WTC11 (cell line): ENCODE measurements around the gene FKBP7. TPM values are rescaled to one million over a fixed set of nuclear protein-coding genes. Genes with fewer than 3 reads are reported as not detected.

Experiments used
- ATAC-seq: fragments of 200-7000 bp; cut with Tn5 transposase; 2 replicates; pipeline ENCODE4 v1.10.0; 2021; ENCODE audit warnings: mild to moderate bottlenecking, moderate library complexity
- CTCF ChIA-PET: fragments of 300-600 bp; sonication (Branson Sonifier 250); formaldehyde crosslinking; loops from one replicate; lab custom pipeline; 2021; ENCODE audit warnings: antibody characterized with exemption; lab: Charles Lee
- POLR2A ChIA-PET: fragments of 350-600 bp; sonication (Branson Sonifier 250); formaldehyde crosslinking; loops from one replicate; lab custom pipeline; 2021; ENCODE audit warnings: antibody characterized with exemption; lab: Charles Lee
- DNase-seq: peaks from one replicate; pipeline ENCODE4 v3.0.0; 2021; ENCODE audit warnings: low spot score
- H3K27ac Mint-ChIP-seq: 2 replicates; pipeline ENCODE4 v1.8.0; 2021; ENCODE audit warnings: mixed read lengths
- H3K27me3 Mint-ChIP-seq: 2 replicates; pipeline ENCODE4 v1.8.0; 2021; ENCODE audit warnings: low read depth, mild to moderate bottlenecking, moderate library complexity, mixed read lengths
- H3K36me3 Mint-ChIP-seq: 2 replicates; pipeline ENCODE4 v1.8.0; 2021; ENCODE audit warnings: mixed read lengths
- H3K4me1 Mint-ChIP-seq: 2 replicates; pipeline ENCODE4 v1.8.0; 2022; ENCODE audit warnings: mixed read lengths
- H3K4me3 Mint-ChIP-seq: 2 replicates; pipeline ENCODE4 v1.8.0; 2021; ENCODE audit warnings: mild to moderate bottlenecking, moderate library complexity, mixed read lengths
- H3K9me3 Mint-ChIP-seq: 2 replicates; pipeline ENCODE4 v1.8.0; 2021; ENCODE audit warnings: mixed read lengths
- CBFB ChIP-seq: sonication (generic); formaldehyde crosslinking; IDR thresholded peaks from 2 replicates; pipeline ENCODE4 v1.8.1; 2022; ENCODE audit warnings: mild to moderate bottlenecking, low read depth, missing genetic modification reagents
- MYBL2 ChIP-seq: sonication (generic); formaldehyde crosslinking; IDR thresholded peaks from 2 replicates; pipeline ENCODE4 v1.8.1; 2023; ENCODE audit warnings: mild to moderate bottlenecking, moderate library complexity, missing genetic modification reagents
- NFE2L1 ChIP-seq: sonication (generic); formaldehyde crosslinking; IDR thresholded peaks from 2 replicates; pipeline ENCODE4 v1.8.1; 2023; ENCODE audit warnings: missing genetic modification reagents
- RELA ChIP-seq: sonication (generic); formaldehyde crosslinking; IDR thresholded peaks from 2 replicates; pipeline ENCODE4 v1.8.1; 2022; ENCODE audit warnings: missing genetic modification reagents, mild to moderate bottlenecking, borderline replicate concordance
- TEAD4 ChIP-seq: sonication (generic); formaldehyde crosslinking; IDR thresholded peaks from 2 replicates; pipeline ENCODE4 v1.8.0; 2022; ENCODE audit warnings: mild to moderate bottlenecking, missing genetic modification reagents
- ZNF263 ChIP-seq: sonication (generic); formaldehyde crosslinking; IDR thresholded peaks from 2 replicates; pipeline ENCODE4 v1.8.1; 2022; ENCODE audit warnings: low read depth, mild to moderate bottlenecking, moderate library complexity, missing genetic modification reagents
- total RNA-seq: library from RNA; stranded (reverse); gene quantifications from 3 replicates; pipeline ENCODE4 v1.2.3, GENCODE V29; 2021
- TF ChIP-seq, protein P1 (sequence below): sonication (generic); formaldehyde crosslinking; IDR thresholded peaks from 2 replicates; pipeline ENCODE4 v1.8.0; 2022; ENCODE audit warnings: mild to moderate bottlenecking, missing genetic modification reagents
- TF ChIP-seq, protein P2 (sequence below): sonication (generic); formaldehyde crosslinking; IDR thresholded peaks from 2 replicates; pipeline ENCODE4 v1.8.1; 2022; ENCODE audit warnings: mild to moderate bottlenecking, moderate library complexity, missing genetic modification reagents
- TF ChIP-seq, protein P3 (sequence below): sonication (generic); formaldehyde crosslinking; IDR thresholded peaks from 2 replicates; pipeline ENCODE4 v1.8.1; 2023; ENCODE audit warnings: mild to moderate bottlenecking, missing genetic modification reagents
- TF ChIP-seq, protein P4 (sequence below): sonication (generic); formaldehyde crosslinking; IDR thresholded peaks from 2 replicates; pipeline ENCODE4 v1.8.0; 2022; ENCODE audit warnings: mild to moderate bottlenecking, missing genetic modification reagents
- TF ChIP-seq, protein P5 (sequence below): sonication (generic); formaldehyde crosslinking; IDR thresholded peaks from 2 replicates; pipeline ENCODE4 v1.8.0; 2022; ENCODE audit warnings: missing genetic modification reagents
- TF ChIP-seq, protein P6 (sequence below): sonication (generic); formaldehyde crosslinking; IDR thresholded peaks from 2 replicates; pipeline ENCODE4 v1.8.0; 2022; ENCODE audit warnings: mild to moderate bottlenecking, missing genetic modification reagents
- TF ChIP-seq, protein P7 (sequence below): sonication (generic); formaldehyde crosslinking; IDR thresholded peaks from 2 replicates; pipeline ENCODE4 v1.8.0; 2022; ENCODE audit warnings: mild to moderate bottlenecking, missing genetic modification reagents

Gene FKBP7
- total RNA-seq, 1 experiment from 2014 or later, result 3.2 TPM

DNA sequence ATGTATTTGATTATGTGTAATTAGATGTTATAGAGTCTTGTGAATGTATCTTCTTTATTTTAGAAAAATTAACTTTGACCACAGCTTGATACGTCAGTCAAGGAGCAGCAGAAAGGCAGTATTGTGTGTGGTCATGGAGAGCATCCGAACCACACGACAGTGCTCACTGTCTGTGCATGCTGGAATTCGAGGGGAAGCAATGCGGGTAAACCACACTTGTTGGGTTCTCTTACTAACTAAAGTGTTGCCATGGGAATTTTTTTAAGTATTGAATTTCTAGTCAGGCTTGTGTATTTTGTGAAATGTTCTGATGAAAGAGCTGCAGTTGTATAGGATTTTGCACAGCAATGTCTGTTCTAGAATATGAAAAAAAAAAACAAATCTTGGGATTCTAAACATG is 22.5 kb downstream of the FKBP7 start:
- ChIA-PET CTCF (no interaction called here), POLR2A (no interaction called here)
- no peak for DNase-seq
- Mint-ChIP-seq H3K4me1 (peaks cover 10% of the 10 kb centered on the region), H3K9me3 (peaks cover 7% of the 10 kb centered on the region), H3K27ac (no peak overlapping the region), H3K4me3 (no peak overlapping the region), H3K36me3 (no peaks in the 10 kb centered on the region), H3K27me3 (no peaks in the 10 kb centered on the region)
- TF ChIP-seq, protein P1, sequence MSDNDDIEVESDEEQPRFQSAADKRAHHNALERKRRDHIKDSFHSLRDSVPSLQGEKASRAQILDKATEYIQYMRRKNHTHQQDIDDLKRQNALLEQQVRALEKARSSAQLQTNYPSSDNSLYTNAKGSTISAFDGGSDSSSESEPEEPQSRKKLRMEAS (CRISPR knock-in tag), result no peak
- TF ChIP-seq TEAD4 (CRISPR knock-in tag) (no peak), MYBL2 (CRISPR knock-in tag) (no peak)
- TF ChIP-seq, protein P2, sequence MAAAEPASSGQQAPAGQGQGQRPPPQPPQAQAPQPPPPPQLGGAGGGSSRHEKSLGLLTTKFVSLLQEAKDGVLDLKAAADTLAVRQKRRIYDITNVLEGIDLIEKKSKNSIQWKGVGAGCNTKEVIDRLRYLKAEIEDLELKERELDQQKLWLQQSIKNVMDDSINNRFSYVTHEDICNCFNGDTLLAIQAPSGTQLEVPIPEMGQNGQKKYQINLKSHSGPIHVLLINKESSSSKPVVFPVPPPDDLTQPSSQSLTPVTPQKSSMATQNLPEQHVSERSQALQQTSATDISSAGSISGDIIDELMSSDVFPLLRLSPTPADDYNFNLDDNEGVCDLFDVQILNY, result no peak
- TF ChIP-seq, protein P3, sequence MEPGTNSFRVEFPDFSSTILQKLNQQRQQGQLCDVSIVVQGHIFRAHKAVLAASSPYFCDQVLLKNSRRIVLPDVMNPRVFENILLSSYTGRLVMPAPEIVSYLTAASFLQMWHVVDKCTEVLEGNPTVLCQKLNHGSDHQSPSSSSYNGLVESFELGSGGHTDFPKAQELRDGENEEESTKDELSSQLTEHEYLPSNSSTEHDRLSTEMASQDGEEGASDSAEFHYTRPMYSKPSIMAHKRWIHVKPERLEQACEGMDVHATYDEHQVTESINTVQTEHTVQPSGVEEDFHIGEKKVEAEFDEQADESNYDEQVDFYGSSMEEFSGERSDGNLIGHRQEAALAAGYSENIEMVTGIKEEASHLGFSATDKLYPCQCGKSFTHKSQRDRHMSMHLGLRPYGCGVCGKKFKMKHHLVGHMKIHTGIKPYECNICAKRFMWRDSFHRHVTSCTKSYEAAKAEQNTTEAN, result no peak
- TF ChIP-seq, protein P4, sequence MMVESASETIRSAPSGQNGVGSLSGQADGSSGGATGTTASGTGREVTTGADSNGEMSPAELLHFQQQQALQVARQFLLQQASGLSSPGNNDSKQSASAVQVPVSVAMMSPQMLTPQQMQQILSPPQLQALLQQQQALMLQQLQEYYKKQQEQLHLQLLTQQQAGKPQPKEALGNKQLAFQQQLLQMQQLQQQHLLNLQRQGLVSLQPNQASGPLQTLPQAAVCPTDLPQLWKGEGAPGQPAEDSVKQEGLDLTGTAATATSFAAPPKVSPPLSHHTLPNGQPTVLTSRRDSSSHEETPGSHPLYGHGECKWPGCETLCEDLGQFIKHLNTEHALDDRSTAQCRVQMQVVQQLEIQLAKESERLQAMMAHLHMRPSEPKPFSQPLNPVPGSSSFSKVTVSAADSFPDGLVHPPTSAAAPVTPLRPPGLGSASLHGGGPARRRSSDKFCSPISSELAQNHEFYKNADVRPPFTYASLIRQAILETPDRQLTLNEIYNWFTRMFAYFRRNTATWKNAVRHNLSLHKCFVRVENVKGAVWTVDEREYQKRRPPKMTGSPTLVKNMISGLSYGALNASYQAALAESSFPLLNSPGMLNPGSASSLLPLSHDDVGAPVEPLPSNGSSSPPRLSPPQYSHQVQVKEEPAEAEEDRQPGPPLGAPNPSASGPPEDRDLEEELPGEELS (CRISPR knock-in tag), result no peak
- ATAC-seq, result no peak

DNA sequence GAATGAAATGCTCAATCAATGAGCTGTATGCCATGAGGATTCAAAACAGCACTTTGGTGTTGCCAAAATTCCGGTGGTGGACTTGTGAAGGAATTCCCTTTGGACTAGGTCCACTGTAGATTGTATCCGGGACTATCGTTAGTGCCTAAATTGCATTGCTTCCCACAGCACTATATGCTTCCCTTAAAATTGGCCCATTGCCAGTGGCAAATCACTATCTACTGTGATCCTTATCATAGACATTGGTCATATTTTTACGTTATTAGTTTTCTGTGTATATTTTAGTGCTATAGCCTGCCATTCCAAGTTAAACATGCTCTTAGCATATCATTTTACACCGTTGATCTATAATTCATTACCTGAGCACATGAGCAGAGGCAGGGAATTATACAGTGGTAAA is 25.5 kb downstream of the FKBP7 start:
- peaks cover 23% of the 10 kb centered on the region for H3K4me1 Mint-ChIP-seq
- no peak overlapping the region for H3K4me3 Mint-ChIP-seq
- peaks cover 13% of the 10 kb centered on the region for H3K36me3 Mint-ChIP-seq
- H3K9me3 Mint-ChIP-seq, result peaks cover 7% of the 10 kb centered on the region
- no peaks in the 10 kb centered on the region for H3K27me3 Mint-ChIP-seq
- no peak for DNase-seq
- TF ChIP-seq, protein P3, result no peak
- TF ChIP-seq, protein P5, sequence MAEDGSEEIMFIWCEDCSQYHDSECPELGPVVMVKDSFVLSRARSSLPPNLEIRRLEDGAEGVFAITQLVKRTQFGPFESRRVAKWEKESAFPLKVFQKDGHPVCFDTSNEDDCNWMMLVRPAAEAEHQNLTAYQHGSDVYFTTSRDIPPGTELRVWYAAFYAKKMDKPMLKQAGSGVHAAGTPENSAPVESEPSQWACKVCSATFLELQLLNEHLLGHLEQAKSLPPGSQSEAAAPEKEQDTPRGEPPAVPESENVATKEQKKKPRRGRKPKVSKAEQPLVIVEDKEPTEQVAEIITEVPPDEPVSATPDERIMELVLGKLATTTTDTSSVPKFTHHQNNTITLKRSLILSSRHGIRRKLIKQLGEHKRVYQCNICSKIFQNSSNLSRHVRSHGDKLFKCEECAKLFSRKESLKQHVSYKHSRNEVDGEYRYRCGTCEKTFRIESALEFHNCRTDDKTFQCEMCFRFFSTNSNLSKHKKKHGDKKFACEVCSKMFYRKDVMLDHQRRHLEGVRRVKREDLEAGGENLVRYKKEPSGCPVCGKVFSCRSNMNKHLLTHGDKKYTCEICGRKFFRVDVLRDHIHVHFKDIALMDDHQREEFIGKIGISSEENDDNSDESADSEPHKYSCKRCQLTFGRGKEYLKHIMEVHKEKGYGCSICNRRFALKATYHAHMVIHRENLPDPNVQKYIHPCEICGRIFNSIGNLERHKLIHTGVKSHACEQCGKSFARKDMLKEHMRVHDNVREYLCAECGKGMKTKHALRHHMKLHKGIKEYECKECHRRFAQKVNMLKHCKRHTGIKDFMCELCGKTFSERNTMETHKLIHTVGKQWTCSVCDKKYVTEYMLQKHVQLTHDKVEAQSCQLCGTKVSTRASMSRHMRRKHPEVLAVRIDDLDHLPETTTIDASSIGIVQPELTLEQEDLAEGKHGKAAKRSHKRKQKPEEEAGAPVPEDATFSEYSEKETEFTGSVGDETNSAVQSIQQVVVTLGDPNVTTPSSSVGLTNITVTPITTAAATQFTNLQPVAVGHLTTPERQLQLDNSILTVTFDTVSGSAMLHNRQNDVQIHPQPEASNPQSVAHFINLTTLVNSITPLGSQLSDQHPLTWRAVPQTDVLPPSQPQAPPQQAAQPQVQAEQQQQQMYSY (CRISPR knock-in tag), result no peak
- TF ChIP-seq, protein P6, sequence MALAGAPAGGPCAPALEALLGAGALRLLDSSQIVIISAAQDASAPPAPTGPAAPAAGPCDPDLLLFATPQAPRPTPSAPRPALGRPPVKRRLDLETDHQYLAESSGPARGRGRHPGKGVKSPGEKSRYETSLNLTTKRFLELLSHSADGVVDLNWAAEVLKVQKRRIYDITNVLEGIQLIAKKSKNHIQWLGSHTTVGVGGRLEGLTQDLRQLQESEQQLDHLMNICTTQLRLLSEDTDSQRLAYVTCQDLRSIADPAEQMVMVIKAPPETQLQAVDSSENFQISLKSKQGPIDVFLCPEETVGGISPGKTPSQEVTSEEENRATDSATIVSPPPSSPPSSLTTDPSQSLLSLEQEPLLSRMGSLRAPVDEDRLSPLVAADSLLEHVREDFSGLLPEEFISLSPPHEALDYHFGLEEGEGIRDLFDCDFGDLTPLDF (CRISPR knock-in tag), result no peak
- TF ChIP-seq, protein P2, result no peak
- TF ChIP-seq RELA, result no peak
- TF ChIP-seq, protein P7, sequence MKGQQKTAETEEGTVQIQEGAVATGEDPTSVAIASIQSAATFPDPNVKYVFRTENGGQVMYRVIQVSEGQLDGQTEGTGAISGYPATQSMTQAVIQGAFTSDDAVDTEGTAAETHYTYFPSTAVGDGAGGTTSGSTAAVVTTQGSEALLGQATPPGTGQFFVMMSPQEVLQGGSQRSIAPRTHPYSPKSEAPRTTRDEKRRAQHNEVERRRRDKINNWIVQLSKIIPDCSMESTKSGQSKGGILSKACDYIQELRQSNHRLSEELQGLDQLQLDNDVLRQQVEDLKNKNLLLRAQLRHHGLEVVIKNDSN, result no peak
- TF ChIP-seq NFE2L1, result no peak
- no peak for TF ChIP-seq ZNF263 (CRISPR knock-in tag)
- TF ChIP-seq CBFB (CRISPR knock-in tag), result no peak
- H3K27ac Mint-ChIP-seq, result no peak overlapping the region
- ATAC-seq, result no peak
- ChIA-PET CTCF (no interaction called here), POLR2A (no interaction called here)
